Activated T-cell treated with anti-CD3 and anti-CD28 coated beads, Interleukin-2, amount 50 U/mL, for 24 hours (primary cell): ENCODE measurements around the gene SPON1.
"Not testable (repeated sequence)": the region's sequence is repeated elsewhere in the genome, so short reads cannot be mapped to it uniquely, and the experiment has no call there.

Experiments
- DNase-seq: peaks from one replicate; pipeline ENCODE4 v3.0.0-alpha.2; 2020
- H3K27ac Mint-ChIP-seq: 2 replicates; pipeline ENCODE4 v1.8.0; 2020; ENCODE audit warnings: mild to moderate bottlenecking, mixed read lengths
- H3K27me3 Mint-ChIP-seq: 2 replicates; pipeline ENCODE4 v1.8.0; 2020; ENCODE audit warnings: mixed read lengths
- H3K36me3 Mint-ChIP-seq: 2 replicates; pipeline ENCODE4 v1.8.0; 2020; ENCODE audit warnings: low read depth, mixed read lengths
- H3K4me1 Mint-ChIP-seq: 2 replicates; pipeline ENCODE4 v1.8.0; 2020; ENCODE audit warnings: low read depth, mixed read lengths
- H3K4me3 Mint-ChIP-seq: 2 replicates; pipeline ENCODE4 v1.8.0; 2020; ENCODE audit warnings: mild to moderate bottlenecking, moderate library complexity, mixed read lengths
- H3K9me3 Mint-ChIP-seq: 2 replicates; pipeline ENCODE4 v1.8.0; 2020; ENCODE audit warnings: mixed read lengths

SPON1 gene

DNA sequence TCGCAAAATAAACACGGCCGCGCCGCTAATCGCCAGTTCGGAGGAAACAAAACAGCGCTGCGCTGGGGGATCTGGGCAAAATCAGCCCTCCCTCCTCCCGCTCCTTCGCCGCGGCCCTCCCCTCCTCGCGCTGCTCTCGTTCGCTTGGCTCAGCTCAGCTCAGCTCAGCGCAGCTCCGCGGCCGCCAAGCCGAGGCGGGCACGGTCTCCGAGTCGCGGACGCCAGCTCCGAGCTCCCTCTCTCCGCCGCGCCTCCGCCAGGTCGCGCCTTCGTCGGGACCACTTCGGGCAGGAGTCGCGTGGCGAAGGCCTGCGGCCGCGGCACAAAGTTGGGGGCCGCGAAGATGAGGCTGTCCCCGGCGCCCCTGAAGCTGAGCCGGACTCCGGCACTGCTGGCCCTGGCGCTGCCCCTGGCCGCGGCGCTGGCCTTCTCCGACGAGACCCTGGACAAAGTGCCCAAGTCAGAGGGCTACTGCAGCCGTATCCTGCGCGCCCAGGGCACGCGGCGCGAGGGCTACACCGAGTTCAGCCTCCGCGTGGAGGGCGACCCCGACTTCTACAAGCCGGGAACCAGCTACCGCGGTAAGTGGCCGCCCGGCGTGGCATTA lies at the start of gene SPON1:
Gene SPON1 (plus strand): TSS at position 162 of the 607 bp plus-strand sequence. CDS start 182 bp downstream, at position 344.
- Mint-ChIP-seq H3K4me3 (peak within 1 kb of the TSS; percentile 69), H3K4me1 (peaks cover 17% of the 10 kb centered on the region), H3K36me3 (no peaks in the 10 kb centered on the region), H3K27me3 (peaks cover 64% of the 10 kb centered on the region), H3K27ac (no peak within 1 kb of the TSS), H3K9me3 (no peaks in the 10 kb centered on the region)
- peak; percentile 69 for DNase-seq

DNA sequence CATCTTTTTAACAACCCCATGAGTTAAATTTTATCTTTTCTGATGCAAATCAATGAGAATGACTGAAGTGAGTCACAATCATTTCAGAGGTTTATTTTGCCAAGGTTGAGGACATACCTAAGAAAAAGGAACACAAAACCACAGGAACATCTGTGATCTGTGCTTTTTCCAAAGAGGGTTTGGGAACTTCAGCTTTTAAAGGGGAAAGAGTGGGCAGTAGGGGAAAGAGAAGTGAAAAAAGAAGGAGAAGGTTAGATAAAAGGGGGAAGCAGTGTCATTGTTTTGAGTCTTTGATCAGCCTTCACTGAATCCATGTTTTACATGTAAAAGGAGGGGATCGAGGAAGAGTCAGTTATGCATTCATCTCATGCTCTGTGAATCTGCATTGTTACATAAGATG lies 45.3 kb upstream of the SPON1 start:
- Mint-ChIP-seq H3K36me3 (no peaks in the 10 kb centered on the region), H3K27ac (no peak overlapping the region), H3K4me3 (no peak overlapping the region), H3K4me1 (peaks cover 8% of the 10 kb centered on the region), H3K9me3 (peaks cover 3% of the 10 kb centered on the region), H3K27me3 (no peaks in the 10 kb centered on the region)
- DNase-seq = no peak

DNA sequence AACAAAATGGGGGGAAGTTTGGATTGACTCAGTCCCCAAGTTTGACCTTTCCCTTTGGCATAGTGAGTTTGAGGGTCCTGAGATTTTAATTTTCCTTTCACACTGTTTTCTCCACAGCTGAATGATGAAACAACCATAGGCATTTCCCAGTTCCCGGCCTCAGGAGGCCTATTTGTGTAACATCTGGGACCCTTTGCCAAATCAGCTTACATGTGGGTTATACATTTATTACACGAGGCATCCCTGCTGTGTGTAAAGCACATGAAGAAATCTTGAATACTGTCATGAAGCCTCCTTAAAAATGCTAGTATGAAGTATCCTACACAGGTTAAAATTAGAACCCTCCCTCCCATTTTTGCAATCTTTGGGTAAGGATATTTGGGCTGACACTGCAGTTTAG lies 44.6 kb upstream of the SPON1 start:
- DNase-seq = no peak
- Mint-ChIP-seq H3K4me3 (no peak overlapping the region), H3K4me1 (peaks cover 14% of the 10 kb centered on the region), H3K9me3 (peaks cover 3% of the 10 kb centered on the region), H3K27ac (no peak overlapping the region), H3K27me3 (no peaks in the 10 kb centered on the region), H3K36me3 (no peaks in the 10 kb centered on the region)

DNA sequence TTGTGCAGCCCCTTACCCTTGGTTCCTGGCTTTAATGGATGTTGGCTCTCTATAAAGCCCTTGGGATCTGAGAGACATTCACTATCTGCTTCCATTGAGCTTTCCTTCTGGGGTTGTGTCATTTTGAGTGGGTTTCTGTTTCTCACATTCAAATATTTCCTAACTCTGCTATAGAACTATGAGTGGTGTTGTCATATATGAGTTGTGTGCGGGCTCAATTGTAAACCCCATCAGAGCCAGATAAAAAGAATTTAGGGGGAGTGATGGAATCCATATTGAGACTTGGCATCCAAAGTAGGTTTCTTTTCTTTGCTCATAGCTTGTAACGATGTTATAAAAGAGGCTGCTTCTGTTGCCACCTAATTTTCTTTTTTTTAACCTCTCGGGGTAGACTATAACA lies 41.8 kb upstream of the SPON1 start:
- H3K27ac Mint-ChIP-seq = no peak overlapping the region
- no peaks in the 10 kb centered on the region for H3K9me3 Mint-ChIP-seq
- H3K4me1 Mint-ChIP-seq = peaks cover 41% of the 10 kb centered on the region
- DNase-seq = no peak
- no peak overlapping the region for H3K4me3 Mint-ChIP-seq
- no peaks in the 10 kb centered on the region for H3K36me3 Mint-ChIP-seq
- H3K27me3 Mint-ChIP-seq = no peaks in the 10 kb centered on the region

DNA sequence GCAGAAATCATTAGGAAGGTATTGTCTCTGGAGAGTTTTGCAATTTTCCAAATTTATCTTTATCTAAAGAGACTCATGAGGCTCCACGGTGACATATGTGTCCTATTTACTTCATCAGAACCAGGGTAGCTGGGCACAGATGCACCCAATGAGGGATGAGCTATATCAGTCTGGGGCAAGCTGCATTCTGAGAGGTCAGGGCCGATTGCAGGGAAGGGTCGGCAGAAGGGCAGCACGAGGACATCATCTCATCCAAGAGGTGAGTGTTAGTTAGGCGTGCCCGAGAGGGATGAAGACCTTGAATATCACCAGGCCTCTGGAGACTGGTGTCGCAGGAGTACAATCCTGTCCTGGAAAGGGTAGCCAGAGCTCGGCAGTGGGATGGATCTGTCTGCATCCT lies 41.0 kb upstream of the SPON1 start:
- Mint-ChIP-seq H3K9me3 (no peaks in the 10 kb centered on the region), H3K4me1 (peaks cover 43% of the 10 kb centered on the region), H3K4me3 (no peak overlapping the region), H3K27me3 (no peaks in the 10 kb centered on the region), H3K27ac (no peak overlapping the region), H3K36me3 (no peaks in the 10 kb centered on the region)
- no peak for DNase-seq

DNA sequence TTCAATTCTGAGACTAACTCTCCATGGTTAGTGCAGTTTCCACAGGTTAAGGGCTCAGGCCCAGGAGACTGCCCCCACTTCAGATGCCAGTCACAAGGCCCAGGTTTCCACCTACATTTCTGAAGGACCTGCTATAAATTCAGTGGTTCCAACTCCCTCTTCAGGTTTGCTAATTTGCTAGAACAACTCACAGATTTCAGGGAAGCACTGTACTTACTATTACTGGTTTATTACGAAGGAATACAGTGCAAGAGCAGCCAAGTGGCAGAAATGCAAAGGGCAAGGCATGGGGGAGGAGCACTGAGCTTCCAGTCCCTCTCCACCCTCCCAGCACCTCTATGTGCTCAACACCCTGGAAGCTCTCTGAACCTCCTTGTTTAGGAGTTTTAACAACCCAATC lies 39.3 kb upstream of the SPON1 start:
- DNase-seq = no peak
- Mint-ChIP-seq H3K36me3 (no peaks in the 10 kb centered on the region), H3K4me1 (peaks cover 51% of the 10 kb centered on the region), H3K27ac (peak overlapping the region; percentile 89), H3K9me3 (peaks cover 5% of the 10 kb centered on the region), H3K4me3 (no peak overlapping the region), H3K27me3 (no peaks in the 10 kb centered on the region)

DNA sequence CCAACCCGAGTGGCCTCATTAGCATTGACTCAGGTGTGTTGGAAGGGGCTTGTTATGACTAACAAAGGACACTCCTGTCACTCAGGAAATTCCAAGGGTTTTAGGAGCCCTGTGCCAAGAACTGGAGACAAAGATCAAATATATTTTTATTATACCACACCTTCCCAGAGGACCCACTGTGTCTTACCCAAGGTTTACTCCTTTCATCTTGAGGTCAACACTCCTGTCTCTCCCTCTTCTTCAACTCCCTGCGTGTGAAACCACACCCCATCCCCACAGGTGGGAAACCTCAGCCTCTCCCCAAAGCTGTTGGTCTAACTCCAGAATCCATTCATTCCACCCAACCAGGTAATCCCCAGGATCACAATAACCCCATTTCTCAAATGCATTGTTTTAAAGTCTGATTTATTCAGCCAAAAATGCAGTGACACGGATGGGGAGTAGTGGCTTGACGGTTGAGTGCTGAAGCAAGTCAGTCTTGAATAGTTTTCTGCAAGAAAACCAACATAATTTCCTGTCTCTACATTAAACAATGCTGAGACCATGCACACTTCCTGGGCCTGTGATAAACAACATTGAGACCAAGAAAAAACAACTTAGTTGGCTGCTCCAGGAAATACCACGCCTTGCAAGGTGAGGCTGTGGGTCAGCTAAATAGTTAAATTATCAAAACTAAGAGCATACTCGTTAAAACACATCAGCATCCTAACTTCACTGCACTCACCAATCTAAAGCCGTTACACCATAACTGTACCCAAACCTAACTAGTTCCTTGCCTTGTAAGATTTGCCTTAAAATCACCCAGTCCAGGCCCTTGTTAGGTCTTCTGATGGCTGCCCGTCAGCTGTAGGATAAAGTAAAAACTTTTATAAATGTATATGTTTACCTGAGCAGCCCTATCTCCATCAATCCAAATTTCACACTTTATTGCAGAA lies 38.5 kb upstream of the SPON1 start:
- Mint-ChIP-seq H3K9me3 (peaks cover 5% of the 10 kb centered on the region), H3K4me1 (peaks cover 57% of the 10 kb centered on the region)

DNA sequence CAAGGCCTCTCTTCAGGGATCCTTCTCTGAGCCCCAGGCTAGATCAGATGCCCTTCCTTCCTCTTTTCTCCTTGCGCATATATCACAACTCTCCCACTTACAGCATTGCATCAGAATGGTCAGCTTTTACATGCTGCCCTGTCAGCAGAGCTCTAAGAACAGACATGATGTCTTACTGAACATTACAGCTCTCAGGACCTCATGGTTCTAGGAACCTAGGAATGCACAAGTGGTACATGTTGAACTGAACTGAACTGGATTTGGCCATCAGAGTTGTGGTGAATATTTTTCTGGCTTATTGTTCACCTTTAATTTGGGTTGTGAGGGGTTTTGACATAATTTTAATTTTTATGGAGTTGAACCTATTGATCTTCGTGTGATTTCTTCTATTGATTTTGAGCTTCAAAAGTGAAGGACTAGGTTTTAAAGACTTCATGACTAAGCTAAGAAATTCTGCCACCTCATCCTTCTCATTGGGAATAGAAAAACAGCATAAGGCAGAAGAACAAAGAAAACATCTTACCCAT lies 37.7 kb upstream of the SPON1 start:
- no peak overlapping the region for H3K4me3 Mint-ChIP-seq
- no peaks in the 10 kb centered on the region for H3K27me3 Mint-ChIP-seq
- no peaks in the 10 kb centered on the region for H3K36me3 Mint-ChIP-seq
- H3K9me3 Mint-ChIP-seq = peaks cover 5% of the 10 kb centered on the region
- no peak for DNase-seq
- H3K27ac Mint-ChIP-seq = no peak overlapping the region
- H3K4me1 Mint-ChIP-seq = peaks cover 63% of the 10 kb centered on the region

More for the DNA sequence above, 38.5 kb upstream of the SPON1 start:
- no peaks in the 10 kb centered on the region for H3K27me3 Mint-ChIP-seq
- no peak for DNase-seq
- H3K27ac Mint-ChIP-seq = peak overlapping the region; percentile 89
- no peaks in the 10 kb centered on the region for H3K36me3 Mint-ChIP-seq
- H3K4me3 Mint-ChIP-seq = peak overlapping the region; percentile 13

DNA sequence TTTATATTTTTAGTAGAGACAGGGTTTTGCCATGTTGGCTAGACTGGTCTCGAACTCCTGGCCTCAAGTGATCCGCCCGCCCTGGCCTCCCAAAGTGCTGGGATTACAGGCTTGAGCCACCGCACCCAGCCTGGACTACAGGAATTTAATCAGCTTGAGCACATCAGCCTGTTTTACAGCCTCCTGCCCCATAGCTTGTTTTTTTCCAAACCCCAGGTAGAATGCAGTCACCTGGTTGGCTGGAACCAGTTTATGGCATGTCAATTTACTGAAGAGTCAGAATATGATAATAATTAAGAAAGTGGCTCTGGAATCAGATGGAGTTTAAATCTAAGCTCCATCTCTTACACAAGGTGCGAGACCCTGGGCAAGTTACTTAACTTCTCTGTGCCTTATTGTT lies 36.2 kb upstream of the SPON1 start:
- not testable (repeated sequence) for H3K27ac Mint-ChIP-seq, DNase-seq, H3K9me3 Mint-ChIP-seq, H3K4me3 Mint-ChIP-seq, H3K27me3 Mint-ChIP-seq, H3K36me3 Mint-ChIP-seq
- peaks cover 61% of the 10 kb centered on the region for H3K4me1 Mint-ChIP-seq

DNA sequence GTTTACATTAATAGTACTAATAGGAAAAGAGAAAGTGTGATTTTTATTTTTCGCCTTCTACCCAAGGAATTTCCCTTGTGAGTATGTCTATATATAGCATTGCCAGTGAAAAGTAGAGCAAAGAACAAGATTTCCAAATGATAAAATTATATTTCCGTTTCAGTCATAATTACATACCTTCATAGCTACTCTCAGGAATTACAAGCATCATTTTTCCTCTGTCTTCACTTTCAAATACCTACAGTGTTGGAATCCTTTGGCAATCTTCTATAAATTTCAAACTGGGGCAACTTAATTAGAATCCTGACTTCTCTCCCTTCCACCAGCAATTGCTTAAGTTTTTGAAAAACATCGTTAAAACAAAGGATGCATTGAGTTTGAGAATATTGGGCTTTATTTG lies 35.5 kb upstream of the SPON1 start:
- no peak for DNase-seq
- H3K9me3 Mint-ChIP-seq = peaks cover 5% of the 10 kb centered on the region
- H3K27me3 Mint-ChIP-seq = no peaks in the 10 kb centered on the region
- H3K27ac Mint-ChIP-seq = no peak overlapping the region
- no peak overlapping the region for H3K4me3 Mint-ChIP-seq
- H3K4me1 Mint-ChIP-seq = peaks cover 56% of the 10 kb centered on the region
- no peaks in the 10 kb centered on the region for H3K36me3 Mint-ChIP-seq

DNA sequence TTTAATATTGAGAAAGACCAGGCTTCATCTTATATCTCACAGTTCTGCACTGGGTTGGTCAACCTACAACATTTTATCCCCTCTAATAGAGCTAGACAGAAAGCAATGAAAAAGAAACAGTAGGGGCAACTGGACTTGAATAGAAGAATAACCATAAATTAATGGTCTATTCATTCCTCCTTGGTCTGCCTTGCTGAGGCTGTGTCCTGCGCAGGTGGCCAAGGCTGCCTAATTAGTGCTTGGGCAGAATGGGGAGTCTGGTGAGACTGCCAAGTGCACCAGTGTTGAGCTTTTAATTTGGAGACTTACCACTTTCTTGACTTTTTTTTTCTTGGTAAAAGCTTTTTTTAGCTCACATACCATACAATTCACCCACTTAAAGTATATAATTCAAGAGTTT lies 35.0 kb upstream of the SPON1 start:
- Mint-ChIP-seq H3K27me3 (no peaks in the 10 kb centered on the region), H3K36me3 (no peaks in the 10 kb centered on the region), H3K4me1 (peaks cover 54% of the 10 kb centered on the region), H3K27ac (no peak overlapping the region), H3K9me3 (peaks cover 5% of the 10 kb centered on the region), H3K4me3 (no peak overlapping the region)
- DNase-seq = no peak

DNA sequence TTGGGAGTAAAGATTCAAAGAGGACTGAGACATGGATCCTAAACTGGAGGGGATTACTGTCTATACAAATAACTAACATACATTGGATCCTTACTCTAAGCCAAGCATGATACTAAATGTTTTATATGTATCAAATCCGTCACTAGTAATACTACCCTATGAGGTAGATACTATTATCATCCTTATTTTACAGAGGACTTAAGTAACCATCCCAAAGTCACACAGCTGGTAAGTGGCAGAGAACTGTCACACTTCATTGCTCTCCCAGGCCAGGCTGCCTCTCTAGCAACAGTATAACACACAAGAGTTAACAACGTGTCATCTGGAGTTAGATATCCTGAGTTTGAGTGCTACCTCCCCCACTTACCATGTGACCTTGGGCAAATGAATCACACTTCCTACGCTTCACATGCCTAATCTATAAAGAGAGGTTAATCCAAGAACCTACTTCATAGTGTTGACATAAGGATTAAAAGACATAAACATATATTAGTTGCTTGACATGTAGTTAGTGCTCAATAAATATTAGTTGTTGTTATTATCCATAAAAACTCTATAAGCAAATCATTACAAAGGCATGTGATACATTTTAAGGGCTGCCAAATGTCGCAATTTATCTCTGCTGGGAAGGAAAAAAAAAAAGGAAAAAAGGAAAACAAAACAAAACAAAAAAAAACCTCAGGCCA lies 33.8 kb upstream of the SPON1 start:
- Mint-ChIP-seq H3K4me3 (no peak overlapping the region), H3K4me1 (peaks cover 41% of the 10 kb centered on the region), H3K9me3 (peaks cover 5% of the 10 kb centered on the region), H3K36me3 (no peaks in the 10 kb centered on the region), H3K27ac (no peak overlapping the region), H3K27me3 (no peaks in the 10 kb centered on the region)
- DNase-seq = no peak

DNA sequence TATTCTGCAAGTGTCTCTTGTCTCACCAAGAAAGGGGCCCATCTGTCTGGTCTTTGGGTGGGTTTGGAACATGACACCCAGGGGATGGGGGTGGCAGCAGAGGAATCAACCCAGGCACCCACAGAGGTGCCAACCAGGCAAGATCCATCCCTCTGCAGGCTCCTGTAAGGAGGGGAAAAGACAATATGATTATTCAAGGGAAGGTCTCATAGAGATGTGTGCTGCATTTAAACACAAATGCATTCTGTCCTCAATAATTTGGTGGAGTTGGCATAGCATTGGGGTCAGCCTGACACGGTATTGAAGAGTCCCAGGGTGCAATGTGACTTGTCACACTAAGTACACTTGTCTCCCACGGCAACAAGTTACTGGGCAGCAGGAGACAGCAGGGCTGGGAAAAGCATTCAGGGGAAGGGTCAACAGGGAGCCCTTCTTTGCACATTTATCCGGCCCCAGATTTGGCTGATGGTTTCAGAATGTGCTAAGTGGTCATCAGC lies 33.1 kb upstream of the SPON1 start:
- peaks cover 5% of the 10 kb centered on the region for H3K9me3 Mint-ChIP-seq
- no peaks in the 10 kb centered on the region for H3K27me3 Mint-ChIP-seq
- no peaks in the 10 kb centered on the region for H3K36me3 Mint-ChIP-seq
- no peak for DNase-seq
- no peak overlapping the region for H3K27ac Mint-ChIP-seq
- H3K4me3 Mint-ChIP-seq = no peak overlapping the region
- H3K4me1 Mint-ChIP-seq = peaks cover 34% of the 10 kb centered on the region

DNA sequence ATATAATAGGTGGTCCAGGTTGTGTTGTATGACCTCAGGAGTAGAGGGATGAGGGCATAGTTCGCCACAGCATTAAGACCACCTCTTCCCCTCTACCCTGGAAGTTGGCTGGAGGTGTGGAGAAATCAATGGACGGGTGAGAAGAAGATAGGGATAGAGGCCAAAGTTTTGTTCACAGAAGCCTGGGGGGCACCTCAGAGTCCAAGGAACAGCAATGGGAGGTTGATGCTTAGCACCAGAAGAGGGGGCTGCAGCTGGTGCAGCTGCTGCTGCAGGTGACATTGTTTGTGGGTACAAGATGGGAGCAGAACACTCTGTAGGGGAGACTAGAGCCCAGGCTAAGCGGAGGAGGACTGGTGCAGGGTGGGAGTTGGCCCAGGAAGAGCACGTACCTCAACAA lies 31.2 kb upstream of the SPON1 start:
- Mint-ChIP-seq H3K27ac (no peak overlapping the region), H3K4me3 (no peak overlapping the region), H3K27me3 (no peaks in the 10 kb centered on the region), H3K9me3 (peaks cover 7% of the 10 kb centered on the region), H3K4me1 (peaks cover 20% of the 10 kb centered on the region), H3K36me3 (no peaks in the 10 kb centered on the region)
- no peak for DNase-seq
